A549 (cell line): ENCODE results near the gene MYO1E.

Source experiments
- POLR2A ChIP-seq: IDR thresholded peaks from 2 replicates; pipeline ENCODE4 v1.6.1; 2012; ENCODE audit warnings: mild to moderate bottlenecking, low read length
- POLR2AphosphoS2 ChIP-seq: conservative IDR thresholded peaks from 2 replicates; pipeline ENCODE4 v1.6.1; 2012; ENCODE audit warnings: low read length, improper control_type of control experiment, inconsistent platforms
- RFX5 ChIP-seq: fragments of 450-650 bp; IDR thresholded peaks from 2 replicates; pipeline ENCODE4 v1.7.1; 2014; ENCODE audit warnings: antibody characterized with exemption, mild to moderate bottlenecking, moderate library complexity
- SREBF2 ChIP-seq: fragments of 450-650 bp; IDR thresholded peaks from 2 replicates; pipeline ENCODE4 v1.6.1; 2014; ENCODE audit warnings: mild to moderate bottlenecking, moderate library complexity
- TF ChIP-seq, protein P1 (sequence below): fragments of >200 bp; sonication (Bioruptor Twin); formaldehyde crosslinking; IDR thresholded peaks from 3 replicates; pipeline ENCODE4 v1.5.1; 2016
- TF ChIP-seq, protein P2 (sequence below): fragments of 150-350 bp; IDR thresholded peaks from 2 replicates; pipeline ENCODE4 v1.6.1; 2014; ENCODE audit warnings: low read depth, mild to moderate bottlenecking, low read length

DNA sequence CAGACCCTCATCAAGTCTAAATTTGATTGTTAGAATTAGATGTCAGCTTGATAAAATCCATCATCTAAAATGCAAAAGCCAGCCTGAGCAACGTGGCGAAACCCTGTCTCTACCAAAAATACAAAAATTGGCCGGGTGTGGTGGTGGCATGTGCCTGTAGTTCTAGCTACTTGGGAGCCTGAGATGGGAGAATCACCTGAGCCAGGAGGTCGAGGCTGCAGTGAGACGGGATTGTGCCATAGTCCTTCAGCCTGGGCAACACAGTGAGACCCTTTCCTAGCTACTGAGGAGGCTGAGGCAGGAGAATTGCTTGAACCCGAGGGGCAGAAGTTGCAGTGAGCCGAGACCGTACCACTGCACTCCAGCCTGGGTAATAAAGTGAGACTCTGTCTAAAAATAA is 69.5 kb downstream of the MYO1E start:
- no peak for TF ChIP-seq RFX5
- no peak for TF ChIP-seq SREBF2
- TF ChIP-seq, protein P1, sequence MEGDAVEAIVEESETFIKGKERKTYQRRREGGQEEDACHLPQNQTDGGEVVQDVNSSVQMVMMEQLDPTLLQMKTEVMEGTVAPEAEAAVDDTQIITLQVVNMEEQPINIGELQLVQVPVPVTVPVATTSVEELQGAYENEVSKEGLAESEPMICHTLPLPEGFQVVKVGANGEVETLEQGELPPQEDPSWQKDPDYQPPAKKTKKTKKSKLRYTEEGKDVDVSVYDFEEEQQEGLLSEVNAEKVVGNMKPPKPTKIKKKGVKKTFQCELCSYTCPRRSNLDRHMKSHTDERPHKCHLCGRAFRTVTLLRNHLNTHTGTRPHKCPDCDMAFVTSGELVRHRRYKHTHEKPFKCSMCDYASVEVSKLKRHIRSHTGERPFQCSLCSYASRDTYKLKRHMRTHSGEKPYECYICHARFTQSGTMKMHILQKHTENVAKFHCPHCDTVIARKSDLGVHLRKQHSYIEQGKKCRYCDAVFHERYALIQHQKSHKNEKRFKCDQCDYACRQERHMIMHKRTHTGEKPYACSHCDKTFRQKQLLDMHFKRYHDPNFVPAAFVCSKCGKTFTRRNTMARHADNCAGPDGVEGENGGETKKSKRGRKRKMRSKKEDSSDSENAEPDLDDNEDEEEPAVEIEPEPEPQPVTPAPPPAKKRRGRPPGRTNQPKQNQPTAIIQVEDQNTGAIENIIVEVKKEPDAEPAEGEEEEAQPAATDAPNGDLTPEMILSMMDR, result no peak
- no peak for TF ChIP-seq POLR2AphosphoS2
- TF ChIP-seq, protein P2, sequence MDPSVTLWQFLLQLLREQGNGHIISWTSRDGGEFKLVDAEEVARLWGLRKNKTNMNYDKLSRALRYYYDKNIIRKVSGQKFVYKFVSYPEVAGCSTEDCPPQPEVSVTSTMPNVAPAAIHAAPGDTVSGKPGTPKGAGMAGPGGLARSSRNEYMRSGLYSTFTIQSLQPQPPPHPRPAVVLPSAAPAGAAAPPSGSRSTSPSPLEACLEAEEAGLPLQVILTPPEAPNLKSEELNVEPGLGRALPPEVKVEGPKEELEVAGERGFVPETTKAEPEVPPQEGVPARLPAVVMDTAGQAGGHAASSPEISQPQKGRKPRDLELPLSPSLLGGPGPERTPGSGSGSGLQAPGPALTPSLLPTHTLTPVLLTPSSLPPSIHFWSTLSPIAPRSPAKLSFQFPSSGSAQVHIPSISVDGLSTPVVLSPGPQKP, result no peak
- TF ChIP-seq POLR2A, result no peak
